Measurements from ENCODE around the gene GPC5.
"Not testable (repeated sequence)": the region's sequence is repeated elsewhere in the genome, so short reads cannot be mapped to it uniquely, and the experiment has no call there.

The GPC5 gene

DNA sequence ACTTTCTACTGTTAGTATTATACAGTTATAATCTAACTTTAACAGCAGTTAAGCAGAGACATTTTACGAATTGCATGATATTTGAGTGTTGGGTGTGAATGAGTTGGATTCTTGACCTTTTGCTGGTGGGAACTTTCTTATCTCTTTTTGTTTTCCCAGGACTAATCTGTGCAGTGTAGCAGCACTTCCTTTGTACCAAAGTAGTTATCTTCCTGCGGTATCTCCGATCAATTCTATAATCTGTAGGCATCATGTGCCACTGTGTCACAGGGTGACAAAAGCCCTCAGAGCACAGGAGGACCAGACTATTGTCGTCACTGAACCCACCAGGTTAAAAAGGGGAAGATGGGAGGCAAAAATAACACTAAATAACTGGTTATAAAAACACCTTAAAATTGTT, 823.5 kb downstream of the GPC5 start:
- no peak for DNase-seq

DNA sequence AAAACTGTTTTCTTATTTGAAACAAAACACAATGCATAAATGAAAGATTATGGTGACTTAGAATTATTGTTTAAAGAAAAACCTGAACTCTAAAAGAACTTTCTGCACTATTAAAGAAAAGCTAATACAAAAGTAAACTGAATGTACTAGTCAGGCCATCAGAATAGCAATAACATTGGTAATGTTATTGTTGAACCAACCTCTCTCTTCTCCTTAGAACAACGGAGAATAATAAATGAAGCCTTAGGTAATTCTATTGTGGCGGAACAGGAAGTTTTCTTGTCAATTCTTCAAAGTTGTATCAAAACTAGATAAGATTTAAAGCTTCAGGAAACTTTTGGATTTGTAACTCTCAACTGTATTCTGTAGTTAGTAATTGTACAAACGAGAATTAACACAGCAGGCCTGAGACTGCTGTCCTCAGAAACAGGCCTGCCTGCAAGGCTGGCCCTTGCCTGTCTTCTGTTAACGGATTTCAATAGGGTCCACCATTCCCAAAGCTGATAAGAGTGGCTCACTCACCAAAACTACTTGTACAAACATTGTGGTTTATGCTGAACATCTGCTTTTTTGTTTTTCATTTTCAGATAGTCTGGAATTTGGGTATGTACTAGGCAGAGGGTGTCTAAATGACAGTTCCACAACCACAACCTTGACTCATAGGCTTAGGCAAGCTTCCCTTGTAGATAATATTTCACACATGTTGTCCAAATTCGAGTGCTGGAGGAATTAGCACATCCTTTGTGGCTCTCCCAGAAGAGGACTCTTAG, 825.8 kb downstream of the GPC5 start:
- no peak for DNase-seq

DNA sequence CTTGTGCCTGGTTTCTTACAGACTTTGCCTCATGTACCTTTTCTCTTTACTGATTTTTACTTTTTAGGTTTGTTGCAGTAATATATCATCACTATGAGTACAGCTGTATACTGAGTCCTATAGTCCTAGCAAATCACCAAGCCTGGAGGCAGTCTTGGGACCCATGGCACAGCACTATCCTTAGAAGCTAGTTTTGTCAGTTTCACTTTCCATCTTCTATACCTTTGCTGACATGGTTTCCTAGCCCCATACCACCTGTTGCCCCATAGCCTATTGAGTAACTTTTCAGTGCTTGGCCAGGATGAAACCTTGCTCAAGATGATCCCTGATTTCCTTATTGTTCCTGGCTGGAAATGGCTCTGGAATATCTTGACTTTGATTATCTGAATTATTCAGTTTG, 826.4 kb downstream of the GPC5 start:
- DNase-seq: no peak

DNA sequence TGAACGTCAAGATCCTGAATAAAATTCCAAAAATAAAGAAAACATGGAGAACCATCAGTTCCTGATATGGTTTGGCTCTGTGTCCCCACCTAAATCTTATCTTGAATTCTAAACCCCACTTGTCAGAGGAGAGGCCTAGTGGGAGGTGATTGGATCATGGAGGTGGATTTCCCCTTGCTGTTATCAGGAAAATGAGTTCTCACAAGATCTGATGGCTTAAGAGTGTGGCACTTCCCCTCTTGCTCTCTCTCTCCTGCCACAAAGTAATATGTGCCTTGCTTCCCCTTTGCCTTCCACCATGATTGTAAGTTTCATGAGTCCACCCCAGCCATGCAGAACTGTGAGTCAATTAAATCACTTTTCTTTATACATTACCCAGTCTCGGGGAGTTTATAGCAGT, 827.4 kb downstream of the GPC5 start:
- DNase-seq: no peak

DNA sequence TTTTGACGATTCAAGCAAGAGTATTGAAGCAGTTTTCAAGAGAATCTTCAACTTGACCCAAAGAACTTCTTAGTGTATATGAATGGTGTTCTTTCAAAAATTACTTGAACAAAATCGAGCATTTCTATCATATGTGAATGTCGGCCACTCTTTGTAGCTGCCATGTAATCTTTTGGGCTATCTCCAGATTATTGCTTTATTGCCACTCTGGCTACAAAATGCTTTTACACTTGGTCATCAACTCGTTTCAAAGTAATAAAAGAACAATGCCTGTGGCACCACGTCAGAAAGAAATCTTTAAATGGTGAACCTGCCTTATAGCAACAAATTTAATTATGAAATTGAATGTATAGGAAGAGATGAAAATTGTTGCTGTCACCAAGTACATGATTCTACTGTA, 834.5 kb downstream of the GPC5 start:
- DNase-seq: no peak

DNA sequence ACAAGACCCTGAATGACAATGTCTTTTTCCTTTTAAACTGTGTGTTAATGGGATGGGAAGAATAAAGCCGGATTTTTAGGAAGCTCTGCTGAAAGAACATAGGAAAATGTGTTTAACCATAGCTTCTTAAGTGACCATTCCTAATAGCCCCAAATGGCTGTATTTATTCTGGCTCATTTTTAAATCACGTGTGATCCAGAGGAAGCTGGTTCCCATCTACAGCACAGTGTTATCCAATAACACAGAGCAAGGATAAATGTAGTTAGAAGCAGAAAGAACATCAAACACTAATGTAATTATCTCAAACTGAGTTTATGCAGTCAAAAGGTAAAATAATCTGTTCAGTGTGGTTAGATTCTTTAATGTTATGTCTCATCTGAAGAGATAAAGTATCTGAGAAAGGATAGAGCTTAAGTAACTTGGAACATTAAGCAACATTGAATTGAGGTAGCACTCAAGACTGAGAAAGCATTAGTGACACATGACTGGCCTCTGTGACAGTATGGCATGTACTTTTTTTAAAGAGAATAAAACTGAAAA, 853.3 kb downstream of the GPC5 start:
- no peak for DNase-seq

DNA sequence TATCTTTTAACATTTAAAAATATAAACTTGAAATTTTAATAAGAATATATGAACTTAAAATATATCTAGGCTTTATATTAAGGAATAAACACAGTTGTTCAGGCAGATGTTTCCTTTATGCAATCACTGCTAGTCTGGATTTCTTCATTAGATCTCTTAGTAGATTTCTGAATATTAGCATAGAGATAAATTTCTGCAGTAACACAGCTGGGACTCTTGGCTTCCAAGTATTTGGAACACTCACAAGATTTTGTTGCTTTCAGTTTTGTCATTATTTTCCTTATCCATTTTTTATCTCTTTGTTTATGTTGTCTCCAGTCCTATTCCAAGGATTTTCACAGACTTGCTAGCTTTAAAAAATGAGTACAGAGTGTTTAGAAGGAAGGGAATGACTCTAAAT, 857.1 kb downstream of the GPC5 start:
- DNase-seq: no peak

DNA sequence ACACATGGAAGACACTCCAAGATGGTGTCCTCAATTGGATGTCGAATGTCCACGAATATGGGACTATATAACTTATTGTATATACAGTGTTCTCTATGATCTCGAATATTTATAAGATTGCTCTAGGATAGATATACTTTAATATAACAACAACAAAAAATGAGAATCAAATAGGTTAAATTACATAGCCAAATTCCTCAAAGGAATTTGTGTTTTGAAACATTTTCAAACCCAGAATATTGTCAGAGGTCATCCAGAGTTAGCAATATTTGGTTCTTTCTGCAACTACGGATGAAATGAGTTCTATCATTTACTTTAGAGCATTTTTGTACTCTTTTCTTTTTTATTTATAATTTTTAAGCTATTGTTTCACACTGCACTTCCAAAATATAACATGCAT, 857.8 kb downstream of the GPC5 start:
- DNase-seq: no peak

DNA sequence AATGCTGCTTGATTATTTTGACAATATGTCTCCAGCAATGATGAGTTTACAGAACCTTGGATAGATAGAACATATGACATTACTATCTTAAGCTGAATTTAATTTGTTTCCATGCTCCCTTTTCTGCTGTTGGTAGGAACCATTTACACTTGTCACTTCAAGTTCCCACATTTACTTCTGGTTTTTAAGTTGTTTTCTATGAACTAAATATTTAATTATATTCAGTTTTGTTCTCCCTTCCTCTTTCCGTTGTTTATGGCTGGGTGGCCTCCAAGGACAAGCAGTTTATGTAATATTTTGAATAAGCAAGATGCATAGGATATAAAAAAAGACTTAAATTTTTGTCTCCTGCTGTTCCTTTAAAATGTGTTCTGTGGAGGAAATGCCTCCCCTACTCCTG, 860.6 kb downstream of the GPC5 start:
- no peak for DNase-seq

DNA sequence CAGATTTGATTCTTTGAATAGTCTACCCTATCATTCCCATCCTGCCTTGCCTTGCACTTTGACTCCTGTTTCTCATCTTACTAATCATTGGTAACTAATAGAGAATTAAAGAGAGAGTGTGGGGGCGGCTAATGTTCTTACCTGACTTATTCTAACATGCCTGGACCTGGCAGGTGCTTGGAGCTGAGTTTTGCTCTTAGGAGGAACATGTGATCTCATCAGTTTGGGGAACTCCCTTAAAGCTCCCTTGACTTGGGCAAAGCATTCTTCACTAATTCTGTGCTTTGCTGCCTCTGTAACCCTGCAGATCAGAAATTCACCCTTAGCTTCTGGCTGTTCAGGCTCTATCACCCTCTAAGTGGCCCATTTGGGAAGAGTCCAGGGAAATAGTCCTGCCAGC, 861.1 kb downstream of the GPC5 start:
- no peak for DNase-seq

DNA sequence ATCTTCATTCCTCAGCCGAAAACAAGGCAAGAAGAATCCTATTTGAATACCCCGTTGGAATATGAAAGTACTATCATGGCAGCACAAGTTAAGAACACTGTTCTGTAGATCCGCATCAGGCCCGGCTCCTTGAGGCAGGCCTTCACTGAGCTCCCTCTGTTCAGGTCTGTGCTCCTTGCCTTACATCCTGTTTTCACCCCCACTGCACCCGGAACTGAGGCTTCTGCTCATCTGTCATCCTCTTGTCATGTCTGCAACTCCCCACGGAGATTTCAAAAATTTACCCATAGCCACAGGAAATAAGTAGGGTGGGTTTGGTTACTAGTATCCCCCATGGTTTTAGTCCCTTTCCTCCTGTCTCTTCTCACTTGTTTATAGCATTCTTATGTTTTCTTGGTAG, 861.9 kb downstream of the GPC5 start:
- no peak for DNase-seq

DNA sequence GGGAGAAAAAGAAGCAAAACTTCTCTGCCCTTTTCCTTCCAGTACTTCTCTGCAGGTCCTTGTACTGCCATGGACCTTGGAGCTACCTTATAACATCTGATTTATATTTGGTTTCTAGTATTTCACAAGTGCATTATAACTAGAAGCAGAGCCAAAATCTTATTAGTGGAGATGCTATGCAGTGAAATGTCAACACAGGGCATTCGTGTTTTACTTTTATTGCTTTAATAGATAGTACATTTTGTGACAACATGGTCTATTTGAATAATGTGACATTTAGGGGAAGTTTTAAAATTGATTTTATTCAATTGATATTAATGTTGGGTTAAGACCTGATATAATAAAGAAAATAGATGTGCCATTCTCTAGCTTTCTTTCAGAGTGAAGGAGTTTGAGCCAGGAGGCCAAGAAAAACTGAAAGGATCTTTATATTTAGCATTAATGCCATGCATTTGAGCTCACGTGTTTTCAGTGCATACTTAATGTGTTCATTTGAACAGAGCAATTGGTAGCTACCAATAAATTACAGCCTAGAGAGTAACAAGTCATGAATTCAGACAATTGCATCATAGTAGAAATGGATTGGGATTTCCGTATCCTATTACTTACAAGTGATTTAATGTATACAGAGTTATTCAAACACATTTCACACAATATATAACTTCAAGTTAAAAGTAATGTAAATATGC, 863.8 kb downstream of the GPC5 start:
- DNase-seq: no peak

DNA sequence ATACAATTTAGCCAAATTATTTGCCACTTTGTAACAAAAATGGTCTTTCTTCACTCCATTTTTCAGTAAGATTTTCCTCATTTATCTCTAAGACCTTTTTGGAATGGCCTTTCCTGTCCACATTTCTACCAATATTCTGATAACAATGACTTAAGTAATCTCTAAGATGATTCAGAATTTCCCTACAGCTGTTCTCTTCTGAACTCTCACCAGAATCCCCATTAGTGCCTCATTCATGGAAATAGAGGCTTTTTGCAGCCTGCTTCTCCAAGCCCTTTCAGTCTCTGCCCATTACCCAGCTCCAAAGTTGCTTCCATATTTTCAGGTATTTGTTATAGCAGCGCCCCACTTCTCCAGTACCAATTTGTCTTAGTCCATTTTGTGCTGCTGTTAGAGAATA, 867.0 kb downstream of the GPC5 start:
- DNase-seq: no peak

DNA sequence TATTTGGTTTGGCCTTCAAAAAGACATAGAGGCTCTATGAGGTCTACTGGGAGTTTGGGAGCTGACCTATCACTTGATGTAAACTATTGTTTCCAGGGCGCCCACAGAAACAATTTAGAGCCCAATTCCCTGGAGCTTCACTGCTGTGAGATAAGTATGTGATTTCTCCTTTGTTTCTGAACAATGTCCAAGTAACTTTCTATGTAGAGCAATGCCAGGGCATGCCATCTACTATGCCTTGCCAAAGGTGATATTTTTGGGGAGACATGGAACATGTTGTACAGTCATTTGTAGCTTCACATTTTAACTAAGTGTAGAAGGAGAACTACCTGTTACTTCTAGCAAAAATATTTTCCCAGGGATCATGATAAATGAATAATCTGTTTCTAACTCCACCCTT, 872.6 kb downstream of the GPC5 start:
- DNase-seq: no peak

DNA sequence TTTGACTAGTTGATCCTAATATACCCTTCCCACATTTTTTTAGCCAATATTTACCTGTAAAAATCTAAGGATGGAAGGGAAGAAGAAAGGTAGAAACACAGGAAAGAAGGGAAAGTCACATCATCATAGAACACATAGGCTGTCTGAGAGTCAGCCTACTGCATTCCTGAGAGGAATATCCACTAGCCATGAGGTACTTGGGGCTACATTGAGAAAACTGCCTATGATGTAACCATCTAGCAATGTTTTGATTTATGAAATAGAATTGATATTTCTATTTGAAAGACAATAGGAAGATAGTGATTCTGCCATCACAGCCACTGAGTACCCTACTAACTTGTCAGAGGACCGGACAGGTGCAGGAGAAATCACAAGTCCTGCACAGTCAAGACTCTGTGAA, 873.8 kb downstream of the GPC5 start:
- DNase-seq: no peak

DNA sequence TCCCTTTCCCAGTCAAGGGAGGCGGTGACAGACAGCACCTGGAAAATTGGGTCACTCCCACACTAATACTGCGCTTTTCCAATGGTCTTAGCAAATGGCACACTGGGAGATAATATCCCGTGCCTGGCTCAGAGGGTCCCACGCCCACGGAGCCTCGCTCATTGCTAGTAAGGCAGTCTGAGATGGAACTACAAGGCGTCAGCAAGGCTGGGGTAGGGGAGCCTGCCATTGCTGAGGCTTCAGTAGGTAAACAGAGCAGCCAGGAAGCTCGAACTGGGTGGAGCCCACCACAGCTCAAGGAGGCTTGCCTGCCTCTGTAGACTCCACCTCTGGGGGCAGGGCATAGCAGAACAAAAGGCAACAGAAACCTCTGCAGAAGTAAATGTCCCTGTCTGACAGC, 882.6 kb downstream of the GPC5 start:
- not testable (repeated sequence) for DNase-seq

DNA sequence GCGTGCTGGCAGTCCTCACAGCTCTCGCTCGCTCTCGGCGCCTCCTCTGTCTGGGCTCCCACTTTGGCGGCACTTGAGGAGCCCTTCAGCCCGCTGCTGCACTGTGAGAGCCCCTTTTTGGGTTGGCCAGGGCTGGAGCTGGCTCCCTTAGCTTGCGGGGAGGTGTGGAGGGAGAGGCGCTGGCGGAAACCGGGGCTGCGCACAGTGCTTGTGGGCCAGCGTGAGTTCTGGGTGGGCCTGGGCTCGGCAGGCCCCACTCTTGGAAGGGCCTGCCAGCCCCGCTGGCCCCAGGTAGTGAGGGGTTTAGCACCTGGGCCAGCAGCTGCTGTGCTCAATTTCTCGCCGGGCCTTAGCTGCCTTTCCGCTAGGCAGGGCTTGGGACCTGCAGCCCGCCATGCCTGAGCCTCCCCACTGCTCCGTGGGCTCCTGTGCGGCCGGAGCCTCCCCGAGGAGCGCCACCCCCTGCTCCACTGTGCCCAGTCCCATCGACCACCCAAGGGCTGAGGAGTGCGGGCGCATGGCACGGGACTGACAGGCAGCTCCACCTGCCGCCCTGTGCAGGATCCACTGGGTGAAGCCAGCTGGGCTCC, 892.4 kb downstream of the GPC5 start:
- DNase-seq: not testable (repeated sequence)

DNA sequence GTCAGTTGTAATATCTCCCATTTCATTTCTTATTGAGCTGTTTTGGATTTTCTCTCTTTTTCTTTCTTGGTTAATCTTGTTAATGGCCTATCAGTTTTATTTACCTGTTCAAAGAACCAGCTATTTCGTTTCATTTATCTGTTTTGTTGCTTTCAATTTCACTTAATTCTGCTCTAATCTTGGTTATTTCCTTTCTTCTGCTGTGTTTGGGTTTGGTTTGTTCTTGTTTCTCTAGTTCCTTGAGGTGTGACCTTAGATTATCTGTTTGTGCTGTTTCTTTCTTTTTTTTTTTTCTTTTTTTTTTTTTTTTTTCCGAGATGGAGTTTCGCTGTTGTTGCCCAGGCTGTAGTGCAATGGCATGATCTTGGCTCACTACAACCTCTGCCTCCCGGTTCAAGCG, 896.1 kb downstream of the GPC5 start:
- DNase-seq: not testable (repeated sequence)

DNA sequence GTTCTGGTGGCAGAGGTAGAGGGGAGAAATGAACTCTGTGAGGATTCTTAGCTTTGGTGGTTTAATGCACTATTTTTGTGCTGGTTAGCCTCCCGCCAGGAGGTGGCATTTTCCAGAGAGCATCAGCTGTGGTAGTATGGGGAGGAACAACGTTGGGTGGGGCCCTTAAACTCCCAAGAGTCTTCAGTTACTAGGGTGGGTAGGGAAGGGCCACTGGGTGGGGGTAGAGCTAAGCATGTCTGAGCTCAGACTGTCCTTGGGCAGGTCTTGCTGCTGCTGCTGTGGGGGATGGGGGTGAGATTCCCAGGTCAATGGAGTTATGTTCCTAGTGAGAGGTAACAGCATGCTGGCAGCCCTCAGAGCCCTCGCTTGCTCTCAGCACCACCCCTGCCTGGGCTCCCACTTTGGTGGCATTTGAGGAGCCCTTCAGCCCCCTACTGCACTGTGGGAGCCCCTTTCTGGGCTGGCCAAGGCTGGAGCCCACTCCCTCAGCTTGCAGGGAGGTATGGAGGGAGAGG, 897.8 kb downstream of the GPC5 start:
- not testable (repeated sequence) for DNase-seq

DNA sequence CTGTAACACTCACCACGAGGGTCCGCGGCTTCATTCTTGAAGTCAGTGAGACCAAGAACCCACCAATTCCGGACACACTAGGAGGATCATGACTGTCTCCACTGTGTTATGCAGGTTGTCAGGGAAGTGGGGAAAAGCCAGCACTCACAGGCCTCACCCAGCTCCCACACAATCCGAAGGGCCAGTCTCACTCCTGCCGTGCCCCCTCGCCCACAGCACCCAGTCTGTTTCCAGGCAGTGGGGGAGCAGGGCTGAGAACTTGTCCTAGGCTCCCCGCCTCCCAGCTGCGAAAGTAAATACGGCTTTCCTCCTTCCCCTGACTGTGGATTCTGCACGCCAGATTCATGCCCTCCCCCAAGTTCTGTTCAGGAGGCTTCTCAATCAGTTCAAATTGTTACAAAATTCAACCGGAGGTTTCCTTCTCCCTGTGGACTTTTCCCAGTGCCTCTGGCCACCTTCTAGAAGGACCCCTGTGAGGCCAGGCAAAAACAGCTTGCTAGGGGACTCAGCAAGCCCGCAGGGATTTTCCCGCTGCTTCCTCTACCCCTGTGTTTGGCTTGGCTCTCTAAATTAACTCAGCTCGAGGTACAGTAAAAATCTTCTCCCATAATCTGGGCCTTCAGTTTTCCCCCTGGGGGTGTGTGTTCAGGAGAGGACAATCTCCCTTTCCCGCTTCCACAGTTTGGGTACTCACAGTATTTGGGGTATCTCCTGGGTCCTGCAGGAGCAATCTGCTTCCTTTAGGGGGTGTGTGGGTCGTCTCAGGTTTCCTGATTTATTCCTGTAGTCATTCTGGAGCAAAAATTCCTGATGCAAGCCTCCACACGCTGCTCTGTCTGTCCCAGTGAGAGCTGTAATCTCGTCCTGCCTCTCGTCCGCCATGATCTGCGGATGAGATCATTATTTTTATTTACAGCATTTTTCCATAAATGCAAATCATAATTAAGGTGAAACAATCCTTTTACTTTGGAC, 899.8 kb downstream of the GPC5 start:
- DNase-seq: no peak

DNA sequence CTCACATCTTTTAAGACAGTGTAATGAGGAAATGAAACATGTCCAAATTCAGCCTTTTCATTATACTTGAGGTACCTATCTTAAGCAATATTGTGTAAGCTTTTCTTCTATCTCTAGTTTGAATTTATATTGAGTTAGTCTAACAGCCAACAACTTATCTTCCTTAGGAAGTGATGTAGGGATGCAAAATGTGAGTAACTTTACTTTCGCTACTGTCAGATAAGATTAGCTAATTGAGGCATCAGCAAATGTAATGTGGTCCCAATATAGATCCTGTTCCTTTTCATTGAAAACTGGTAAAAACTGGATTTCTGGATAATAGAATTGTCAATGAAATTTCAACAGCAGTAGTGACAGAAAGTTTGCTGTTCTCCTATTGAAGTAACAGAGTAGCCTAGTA, 902.2 kb downstream of the GPC5 start:
- no peak for DNase-seq

DNA sequence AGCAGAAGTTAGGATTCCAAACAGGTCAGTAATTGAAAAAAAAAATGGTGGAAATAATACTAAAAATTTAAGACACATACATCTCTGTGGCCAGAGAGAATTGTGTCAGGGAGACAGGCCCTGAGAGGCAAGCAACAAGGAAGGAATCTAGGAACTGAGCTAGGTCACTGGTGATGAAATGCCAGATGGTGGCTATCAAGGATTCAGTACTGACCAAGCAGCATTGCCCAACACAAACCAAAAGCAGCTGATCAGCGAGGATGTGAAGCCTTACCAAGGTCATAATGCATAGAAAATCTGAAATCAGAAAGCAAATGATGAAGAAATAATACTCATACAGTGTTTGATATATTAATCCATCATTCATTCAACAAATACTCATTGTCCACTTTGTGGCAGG, 905.0 kb downstream of the GPC5 start:
- no peak for DNase-seq

DNA sequence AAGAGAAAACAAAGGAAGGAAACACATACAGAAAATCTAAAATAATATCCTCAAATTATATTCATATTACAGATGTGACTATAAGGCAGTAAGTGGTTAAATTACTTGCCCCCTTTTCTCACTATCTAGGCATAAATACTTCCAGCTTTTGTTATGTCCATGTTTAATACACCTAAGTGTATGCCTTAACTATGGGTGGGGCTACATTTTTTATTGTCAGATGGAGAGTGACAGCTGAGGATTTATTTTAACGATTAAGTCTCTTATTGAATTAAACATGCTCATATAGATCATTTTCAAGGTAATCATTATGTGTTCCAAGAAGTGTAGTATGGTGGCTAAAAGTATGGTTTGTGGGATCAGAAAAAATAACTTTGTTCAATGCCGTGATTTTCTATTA, 909.3 kb downstream of the GPC5 start:
- DNase-seq: no peak

Data from activated effector memory CD4-positive, alpha-beta T cell treated with anti-CD3 and anti-CD28 coated beads, Interleukin-2, amount 50 U/mL, for 16 hours (primary cell).